HG02610 (cell line): ENCODE measurements around the gene CCDC85B.

Experiments used
- ATAC-seq: cut with Tn5 transposase; IDR thresholded peaks from one replicate; pipeline ENCODE4 v1.9.1; 2021; ENCODE audit warnings: mild to moderate bottlenecking, moderate library complexity; ENCODE audit not compliant: unreplicated experiment

Gene CCDC85B

DNA sequence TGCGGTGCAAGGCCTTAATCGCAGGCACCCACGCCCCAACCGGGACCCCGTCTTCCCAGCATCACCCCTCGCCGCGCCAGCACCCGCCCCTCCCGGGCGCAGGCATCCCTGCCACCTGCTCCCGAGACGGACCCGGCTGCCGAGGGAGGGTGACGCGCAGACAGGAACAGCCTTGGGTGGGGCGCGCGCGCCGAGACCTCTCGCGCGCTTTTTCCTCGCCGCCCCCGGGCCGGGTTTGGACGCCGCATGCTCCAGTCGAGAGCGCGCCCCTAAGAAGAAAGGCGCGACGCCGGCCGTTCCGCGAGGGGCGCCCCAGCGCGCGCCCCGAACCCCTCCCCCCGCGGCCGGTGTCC, 33.0 kb upstream of the CCDC85B start:
- ATAC-seq: no peak

DNA sequence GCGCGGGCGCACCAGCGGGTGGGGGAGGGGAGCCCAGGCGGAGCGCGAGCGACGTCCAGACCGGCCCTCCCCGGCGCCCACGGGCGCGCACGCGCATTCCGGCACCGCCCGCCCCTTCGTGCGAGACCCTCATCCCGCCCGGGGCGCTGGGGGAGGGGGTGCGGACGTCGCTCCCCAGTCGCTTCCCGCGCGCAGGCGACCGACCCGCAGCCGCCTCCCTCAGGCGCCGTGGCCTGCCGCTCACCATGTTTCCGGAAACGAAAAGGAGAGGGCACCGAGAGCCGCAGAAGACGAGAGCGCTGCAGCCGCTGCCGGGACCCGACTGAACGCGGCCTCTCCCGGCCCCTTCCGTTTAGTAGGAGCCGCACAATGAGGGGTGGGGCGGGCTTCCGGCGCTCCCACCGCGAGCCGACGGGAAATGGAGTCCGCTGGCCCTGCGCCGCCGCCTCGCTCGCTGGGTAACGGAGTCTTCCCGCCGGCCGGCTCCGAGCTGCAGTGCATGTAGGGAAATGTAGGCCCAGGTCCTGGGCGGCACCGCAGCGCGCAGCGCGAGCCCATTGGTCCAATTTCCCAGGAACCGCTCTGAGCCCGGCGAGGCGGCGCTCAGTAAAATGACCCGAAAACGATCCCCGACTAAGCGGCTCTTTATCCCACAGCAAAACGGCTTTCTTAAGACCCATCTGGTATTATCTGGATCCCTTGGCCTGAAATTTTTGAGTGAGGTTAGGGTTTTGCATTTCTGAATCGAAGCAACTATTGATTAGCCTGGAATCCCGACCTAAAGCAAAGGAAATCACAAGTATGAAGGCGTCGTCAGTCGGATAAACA, 32.4 kb upstream of the CCDC85B start, which contains the start of gene CFL1:
TSS of gene CFL1 (minus strand) at position 328 of the 828 bp plus-strand sequence. CDS start at position 247, 81 bp downstream.
- peak; percentile 43 for ATAC-seq

DNA sequence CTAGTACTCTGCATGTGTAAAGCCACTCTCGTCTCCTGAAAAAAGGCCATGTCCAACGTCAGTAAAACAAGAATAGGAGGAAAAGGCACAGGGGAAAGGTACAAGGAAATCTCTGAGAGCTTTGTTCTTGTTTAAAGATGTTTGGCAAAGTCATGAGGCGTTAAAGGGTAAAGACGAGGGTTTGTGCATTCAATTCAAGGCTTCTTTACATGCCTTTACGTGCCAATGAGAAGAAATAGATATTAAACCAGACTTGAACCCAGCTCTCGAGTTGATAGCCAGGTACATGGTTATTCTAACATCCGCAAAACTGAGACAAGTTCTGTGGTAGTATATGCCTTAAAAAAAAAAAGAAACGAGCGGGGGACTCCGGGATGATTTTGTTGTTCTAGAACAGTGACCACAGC, 31.8 kb upstream of the CCDC85B start:
- ATAC-seq: no peak

DNA sequence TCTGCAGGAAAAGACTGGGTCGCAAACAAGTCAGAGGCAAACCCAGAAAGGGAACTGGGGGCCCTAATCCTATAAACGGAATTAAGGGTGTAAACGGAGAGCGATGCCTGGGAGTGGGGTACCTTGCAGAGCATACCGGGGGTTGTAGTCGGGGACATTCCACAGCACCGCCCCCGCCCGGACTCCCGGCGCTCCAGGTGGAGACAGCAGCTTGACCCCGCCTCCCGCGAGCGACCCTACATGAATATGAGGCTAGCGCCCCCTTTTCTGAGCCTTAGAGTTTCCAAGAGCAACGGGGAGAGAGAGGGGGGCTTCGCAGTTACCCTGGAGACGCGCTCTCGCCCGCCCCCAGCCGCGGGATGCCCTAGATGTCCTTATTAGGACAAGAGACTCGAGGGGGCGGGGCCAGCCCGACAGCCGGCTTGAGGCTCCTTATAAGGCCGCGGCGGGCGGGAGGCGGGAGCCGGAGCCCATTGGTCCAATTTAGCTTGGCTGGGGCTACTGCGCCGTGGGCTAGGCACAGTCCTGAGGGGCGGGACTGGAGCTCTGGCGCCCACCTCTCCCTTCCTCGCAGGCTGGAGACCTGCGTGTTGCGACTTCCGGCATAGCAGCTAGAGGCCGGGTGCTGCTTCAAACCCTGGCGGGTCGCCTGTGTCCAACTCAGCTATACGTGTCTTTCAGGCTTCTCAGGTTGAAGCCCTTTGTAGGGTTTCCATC, 31.2 kb upstream of the CCDC85B start:
- ATAC-seq: peak; percentile 62

DNA sequence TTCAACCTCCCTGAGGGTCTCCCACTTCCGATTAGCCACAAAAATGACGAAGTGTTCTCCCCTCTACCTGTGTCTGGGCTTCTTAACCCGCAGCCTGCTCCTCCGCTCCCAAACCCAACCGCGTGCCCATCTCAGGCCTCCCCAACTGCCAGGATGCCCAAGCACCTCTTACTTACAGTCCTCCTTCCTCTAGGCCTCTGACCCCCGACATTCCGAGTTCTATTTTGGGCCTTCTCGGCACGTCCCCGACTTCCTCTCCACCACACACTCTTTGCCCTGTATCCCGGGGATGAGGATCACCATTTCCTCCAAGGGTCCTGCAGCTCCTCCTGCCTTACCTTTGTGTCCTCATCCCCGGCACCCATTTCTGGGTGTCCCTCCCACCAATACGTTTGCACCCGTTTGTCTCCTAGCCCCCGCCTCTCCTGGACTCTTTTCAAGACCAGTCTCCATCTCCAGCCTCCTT, 30.6 kb upstream of the CCDC85B start:
- no peak for ATAC-seq

DNA sequence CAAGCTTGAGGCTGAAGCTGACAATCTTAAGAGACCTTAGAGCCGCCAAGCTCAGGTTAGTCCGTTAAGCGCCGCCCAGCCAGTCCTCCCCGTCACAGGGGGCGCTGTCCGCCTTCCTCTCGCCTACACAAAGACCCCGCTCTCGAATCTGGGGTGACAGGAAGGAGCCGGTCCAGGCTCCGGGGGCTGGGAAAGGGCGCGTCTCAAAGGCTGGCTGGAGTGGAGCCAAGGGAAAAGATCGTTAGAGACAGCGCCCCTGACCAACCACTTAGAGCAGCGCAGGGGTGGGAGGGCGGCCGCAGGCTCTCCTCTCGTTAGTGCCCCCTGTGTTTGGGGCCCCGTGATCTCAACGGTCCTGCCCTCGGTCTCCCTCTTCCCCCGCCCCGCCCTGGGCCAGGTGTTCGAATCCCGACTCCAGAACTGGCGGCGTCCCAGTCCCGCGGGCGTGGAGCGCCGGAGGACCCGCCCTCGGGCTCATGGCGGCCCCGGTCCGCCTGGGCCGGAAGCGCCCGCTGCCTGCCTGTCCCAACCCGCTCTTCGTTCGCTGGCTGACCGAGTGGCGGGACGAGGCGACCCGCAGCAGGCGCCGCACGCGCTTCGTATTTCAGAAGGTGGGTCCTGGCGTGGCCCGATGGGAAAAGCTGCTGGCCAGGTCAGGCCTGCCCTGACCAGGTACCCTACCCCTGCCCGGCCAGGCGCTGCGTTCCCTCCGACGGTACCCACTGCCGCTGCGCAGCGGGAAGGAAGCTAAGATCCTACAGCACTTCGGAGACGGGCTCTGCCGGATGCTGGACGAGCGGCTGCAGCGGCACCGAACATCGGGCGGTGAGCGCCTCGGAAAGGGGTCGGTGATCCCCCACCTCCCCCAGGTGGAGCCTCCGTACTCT, 30.0 kb upstream of the CCDC85B start, which contains the start of gene MUS81:
TSS of gene MUS81 (plus strand) at position 156 of the 887 bp plus-strand sequence. CDS start at position 477, 321 bp downstream.
- ATAC-seq: peak; percentile 26

DNA sequence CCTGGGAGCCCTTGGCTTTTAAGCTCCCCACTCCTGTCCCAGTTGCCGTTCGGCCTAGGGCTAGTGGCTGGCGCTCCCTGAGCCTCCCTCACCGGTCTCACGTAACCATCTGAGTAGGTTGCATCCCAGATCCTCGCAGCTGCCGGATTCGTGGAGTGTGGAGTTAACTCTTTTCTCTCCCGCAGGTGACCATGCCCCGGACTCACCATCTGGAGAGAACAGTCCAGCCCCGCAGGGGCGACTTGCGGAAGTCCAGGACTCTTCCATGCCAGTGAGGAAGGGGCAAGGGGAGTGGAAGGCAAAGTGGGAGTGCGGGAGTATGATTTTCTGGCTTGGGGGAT, 29.3 kb upstream of the CCDC85B start:
- ATAC-seq: no peak

DNA sequence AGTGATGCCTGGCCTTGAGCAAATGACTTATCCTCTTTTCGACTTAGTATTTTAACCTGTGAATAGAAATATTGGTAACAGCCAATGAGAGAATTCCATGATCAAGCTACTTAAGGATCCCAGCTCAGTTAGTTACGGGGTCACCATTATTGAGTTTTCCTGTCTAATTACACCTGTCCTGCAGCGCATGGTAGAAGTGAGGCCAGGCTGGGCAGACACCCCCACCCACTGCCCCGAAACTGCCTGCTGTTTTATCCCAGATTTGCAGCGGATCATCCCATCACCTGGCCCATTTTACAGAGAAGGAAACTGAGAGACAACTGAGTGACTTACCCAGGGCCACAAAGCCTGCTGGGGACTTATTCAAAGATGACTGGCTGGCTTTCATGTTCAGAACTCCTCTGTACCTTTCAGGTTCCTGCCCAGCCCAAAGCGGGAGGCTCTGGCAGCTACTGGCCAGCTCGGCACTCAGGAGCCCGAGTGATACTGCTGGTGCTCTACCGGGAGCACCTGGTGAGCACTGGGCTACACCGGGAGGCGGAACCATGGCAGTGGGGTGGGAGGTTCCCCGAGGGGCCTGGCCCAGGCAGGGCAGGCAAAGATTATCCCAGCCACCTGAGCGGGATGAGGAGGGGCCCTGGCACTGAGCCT, 28.8 kb upstream of the CCDC85B start:
- ATAC-seq: no peak

DNA sequence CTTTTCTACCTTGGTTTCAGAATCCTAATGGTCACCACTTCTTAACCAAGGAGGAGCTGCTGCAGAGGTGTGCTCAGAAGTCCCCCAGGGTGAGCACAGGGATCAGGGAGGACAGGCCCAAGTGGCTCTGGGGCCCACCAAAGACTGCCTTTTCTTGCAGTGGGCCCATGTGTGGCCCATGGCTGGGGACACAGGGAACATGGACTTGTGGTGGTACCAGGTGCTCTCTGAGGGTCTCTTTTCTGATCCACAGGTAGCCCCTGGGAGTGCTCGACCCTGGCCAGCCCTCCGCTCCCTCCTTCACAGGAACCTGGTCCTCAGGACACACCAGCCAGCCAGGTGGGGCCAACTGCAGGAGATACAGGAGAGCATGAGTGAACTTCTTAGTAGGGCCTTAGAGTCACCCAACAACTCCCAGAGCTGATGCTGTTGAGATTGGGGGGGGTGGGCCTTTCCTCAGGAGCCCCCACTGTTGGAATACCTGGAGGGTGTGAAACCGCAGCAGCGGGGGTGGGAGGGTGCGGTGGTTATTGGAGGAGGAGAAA, 28.2 kb upstream of the CCDC85B start:
- no peak for ATAC-seq

DNA sequence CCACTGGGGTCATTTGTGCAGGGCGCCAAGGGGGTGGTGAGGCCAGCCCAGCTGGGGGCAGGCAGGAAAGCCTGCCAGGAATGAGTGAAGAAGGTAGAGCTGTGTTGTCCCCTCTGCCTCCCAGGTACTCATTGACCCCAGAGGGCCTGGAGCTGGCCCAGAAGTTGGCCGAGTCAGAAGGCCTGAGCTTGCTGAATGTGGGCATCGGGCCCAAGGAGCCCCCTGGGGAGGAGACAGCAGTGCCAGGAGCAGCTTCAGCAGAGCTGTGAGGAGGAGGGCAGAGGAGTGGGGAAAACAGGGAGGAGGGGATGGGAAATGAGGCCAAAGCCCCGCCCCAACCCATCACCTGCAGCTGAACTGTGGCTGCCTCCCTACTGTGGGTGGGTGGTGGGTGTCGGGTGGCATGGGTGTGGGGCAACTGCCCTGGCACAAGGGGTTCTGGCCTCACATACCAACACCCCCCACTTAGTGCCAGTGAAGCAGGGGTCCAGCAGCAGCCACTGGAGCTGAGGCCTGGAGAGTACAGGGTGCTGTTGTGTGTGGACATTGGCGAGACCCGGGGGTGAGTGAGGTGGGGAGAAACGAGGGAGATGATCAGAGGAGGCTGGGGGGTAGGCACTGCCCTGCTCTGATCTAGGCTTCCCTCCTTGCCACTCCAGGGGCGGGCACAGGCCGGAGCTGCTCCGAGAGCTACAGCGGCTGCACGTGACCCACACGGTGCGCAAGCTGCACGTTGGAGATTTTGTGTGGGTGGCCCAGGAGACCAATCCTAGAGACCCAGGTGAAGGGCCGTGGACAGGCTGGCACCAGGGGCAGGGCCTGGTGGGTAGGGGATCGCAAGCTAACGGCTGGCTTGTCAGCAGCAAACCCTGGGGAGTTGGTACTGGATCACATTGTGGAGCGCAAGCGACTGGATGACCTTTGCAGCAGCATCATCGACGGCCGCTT, 27.3 kb upstream of the CCDC85B start:
- ATAC-seq: no peak

DNA sequence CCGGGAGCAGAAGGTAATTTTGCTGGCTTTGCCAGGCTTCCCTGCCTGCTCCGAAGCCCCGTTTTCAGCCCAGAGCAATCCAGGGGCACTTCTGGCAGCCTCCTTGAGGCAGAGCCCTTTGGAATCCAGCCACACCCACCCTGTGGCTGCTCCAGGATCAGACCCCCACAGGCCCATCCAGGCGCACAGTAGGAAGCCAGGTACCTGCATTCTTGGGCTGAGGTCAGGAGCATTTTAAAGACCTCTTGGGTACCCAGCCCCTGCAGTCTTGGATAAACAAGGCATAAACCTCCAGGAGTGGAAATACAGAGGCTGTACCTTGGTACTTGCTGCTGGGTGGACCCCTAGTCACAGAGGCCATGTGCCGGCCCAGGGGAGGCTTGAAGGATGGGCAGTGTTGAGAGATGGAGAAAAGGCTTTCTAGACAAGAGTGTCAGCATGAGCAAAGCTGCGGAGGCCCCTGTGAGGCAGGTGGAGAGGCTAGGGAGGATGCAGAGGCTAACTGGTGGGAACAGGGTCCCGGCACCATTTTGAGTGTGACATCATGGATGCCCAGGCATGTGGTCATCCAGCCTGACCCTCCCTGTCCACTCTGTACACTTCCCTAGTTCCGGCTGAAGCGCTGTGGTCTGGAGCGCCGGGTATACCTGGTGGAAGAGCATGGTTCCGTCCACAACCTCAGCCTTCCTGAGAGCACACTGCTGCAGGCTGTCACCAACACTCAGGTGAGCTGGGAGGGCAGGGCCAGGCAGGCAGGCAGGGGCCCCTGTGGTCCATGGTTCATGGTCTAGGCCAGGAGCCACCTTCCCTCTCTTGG, 26.4 kb upstream of the CCDC85B start:
- no peak for ATAC-seq

DNA sequence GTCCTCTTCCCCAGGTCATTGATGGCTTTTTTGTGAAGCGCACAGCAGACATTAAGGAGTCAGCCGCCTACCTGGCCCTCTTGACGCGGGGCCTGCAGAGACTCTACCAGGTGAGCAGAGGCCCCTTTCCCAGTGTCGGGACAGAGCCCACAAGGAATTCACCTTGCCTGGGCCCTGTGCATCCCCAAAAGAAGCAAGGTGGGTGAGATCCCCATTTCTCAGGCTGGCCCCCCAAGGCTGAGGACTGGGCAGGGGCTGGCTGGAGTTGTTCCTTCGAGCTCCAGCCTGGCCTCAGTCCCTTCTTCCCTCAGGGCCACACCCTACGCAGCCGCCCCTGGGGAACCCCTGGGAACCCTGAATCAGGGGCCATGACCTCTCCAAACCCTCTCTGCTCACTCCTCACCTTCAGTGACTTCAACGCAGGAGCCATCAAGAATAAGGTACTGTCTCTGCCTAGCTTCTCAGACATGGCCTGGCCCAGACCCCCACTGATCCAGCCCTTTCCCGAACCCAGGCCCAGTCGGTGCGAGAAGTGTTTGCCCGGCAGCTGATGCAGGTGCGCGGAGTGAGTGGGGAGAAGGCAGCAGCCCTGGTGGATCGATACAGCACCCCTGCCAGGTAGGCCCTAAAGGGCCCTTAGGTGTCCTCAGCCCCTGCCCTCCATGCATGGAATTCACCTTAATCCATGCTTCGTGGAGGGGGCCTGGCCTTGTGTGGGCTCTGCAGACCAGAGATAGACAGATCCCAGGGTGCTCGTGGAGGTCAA, 25.6 kb upstream of the CCDC85B start:
- ATAC-seq: no peak

DNA sequence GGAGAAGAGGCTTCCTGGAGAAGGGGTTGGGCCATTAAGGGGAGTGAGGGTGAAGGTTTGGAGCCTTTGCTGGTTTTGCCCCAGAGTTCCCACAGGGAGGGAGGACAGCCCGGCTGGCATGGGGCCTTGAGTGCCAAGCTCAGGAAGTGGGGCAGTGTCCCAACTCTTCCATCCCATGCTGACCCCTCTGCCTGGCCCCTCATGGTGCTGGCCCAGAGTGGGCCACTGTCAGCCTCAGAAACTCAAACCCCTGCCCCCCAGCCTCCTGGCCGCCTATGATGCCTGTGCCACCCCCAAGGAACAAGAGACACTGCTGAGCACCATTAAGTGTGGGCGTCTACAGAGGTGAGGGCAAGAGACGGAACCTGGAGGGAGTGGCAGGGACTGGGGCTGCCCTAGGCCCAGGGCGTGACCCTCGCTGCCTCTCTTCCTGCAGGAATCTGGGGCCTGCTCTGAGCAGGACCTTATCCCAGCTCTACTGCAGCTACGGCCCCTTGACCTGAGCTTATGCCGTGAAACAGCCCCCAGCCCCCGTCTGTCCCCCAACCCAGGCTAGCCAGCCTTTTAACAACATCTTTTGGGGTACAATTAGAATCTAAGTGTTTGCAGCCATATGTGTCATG, 24.8 kb upstream of the CCDC85B start:
- ATAC-seq: no peak

DNA sequence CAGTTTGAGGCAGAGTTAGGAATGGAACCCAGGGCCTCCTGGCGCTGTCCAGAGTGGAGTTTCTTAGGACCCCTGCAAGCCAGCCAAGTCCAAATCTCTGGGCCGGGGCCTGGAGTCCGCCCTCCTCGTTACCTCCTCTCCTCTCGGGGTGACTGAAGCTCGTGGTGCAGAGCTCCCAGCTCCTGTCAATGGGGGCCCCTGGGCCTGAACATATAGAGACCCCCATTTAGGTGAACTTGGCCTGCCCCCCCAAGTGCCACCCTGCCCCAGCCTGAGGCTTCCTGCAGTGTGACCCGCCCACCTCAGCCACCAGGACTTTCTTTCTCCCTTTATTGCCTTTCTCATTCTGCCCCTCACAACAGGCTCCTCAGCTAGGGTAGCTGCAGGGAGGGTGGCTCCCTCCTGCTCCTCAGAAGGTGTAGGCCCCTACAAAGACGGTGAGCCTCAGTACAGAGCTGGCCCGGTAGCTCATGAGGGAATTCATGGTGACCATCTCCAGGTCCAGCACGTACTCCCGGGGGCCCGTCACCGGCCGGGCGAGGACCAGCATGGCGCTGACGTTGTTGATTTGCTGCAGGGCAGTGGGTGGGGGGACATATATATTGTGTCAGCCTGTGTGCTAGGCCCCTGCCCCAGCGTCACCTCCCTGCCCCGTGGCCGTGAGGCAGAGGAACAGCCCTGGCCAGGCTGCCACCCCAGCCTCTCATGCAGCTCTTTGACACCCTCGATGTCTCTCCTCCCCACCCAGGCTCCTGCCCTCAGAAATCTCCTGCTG, 23.8 kb upstream of the CCDC85B start:
- ATAC-seq: no peak

DNA sequence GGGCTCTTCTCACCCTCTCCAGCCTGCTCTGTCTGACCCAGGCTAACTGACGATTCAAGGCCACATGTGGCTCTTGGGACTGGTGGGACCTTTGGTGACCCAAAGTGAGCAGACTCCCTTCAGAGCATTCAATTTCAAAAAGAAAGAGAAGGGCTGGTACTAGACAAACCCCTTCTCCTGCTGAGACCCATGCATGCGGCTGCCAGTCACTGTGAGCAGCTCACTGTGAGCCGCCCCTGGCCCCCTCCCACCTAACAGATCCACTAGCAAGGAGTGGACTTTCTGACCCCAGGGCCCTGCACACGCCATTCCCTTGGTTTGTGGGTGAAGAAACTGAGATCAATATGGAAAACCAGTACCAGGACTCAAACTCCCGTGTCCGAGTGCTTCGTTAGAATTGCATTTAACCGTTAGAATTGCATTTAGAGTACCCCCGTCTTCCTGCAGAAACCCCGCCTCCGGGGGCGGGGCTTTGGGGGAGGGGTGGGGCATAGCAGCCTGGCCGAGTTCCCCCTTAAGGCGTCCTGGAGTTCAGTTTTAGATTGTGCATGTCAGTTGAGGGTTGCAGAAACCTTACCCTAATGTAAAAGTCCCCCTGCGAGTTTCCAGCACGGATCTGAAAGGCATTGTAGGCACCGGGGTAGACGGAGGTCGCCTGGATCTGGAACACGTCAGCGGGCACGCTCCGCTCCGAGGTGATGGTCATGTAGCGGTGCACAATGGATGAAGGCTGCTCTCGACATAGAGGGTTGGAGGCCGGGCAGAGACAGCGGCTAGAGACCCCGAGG, 23.0 kb upstream of the CCDC85B start:
- no peak for ATAC-seq
